ENCODE data around the gene RARS2.

The RARS2 gene

GRCh38 chr6:87574237-87574804, 15.5 kb downstream of the RARS2 start:
- DNase-seq (ENCODE audit: extremely low read depth in 1 of 2, low read depth in 1 of 2): no peak

- no peak for DNase-seq (ENCODE audit: extremely low read depth in 1 of 2, low read depth in 1 of 2)
Measured at GRCh38 chr6:87573307-87574024, 16.3 kb downstream of the RARS2 start.

- no peak for DNase-seq (ENCODE audit: extremely low read depth in 1 of 2, low read depth in 1 of 2)
Measured at GRCh38 chr6:87572883-87573282, 16.9 kb downstream of the RARS2 start.

- DNase-seq (ENCODE audit: extremely low read depth in 1 of 2, low read depth in 1 of 2): no peak
Measured at GRCh38 chr6:87572021-87572420, 17.8 kb downstream of the RARS2 start.

GRCh38 chr6:87561017-87561416, 28.8 kb downstream of the RARS2 start:
- no peak for DNase-seq (ENCODE audit: extremely low read depth in 1 of 2, low read depth in 1 of 2)

GRCh38 chr6:87558446-87558845, 31.3 kb downstream of the RARS2 start:
- no peak for DNase-seq (ENCODE audit: extremely low read depth in 1 of 2, low read depth in 1 of 2)

- DNase-seq (ENCODE audit: extremely low read depth in 1 of 2, low read depth in 1 of 2): no peak
Measured at GRCh38 chr6:87555506-87555905, 34.3 kb downstream of the RARS2 start.

- no peak for DNase-seq (ENCODE audit: extremely low read depth in 1 of 2, low read depth in 1 of 2)
Measured at GRCh38 chr6:87553159-87553765, 36.5 kb downstream of the RARS2 start.

GRCh38 chr6:87551799-87552198, 38.0 kb downstream of the RARS2 start:
- DNase-seq (ENCODE audit: extremely low read depth in 1 of 2, low read depth in 1 of 2): no peak

- DNase-seq (ENCODE audit: extremely low read depth in 1 of 2, low read depth in 1 of 2): no peak
Measured at GRCh38 chr6:87544474-87544735, 45.4 kb downstream of the RARS2 start.

- no peak for DNase-seq (ENCODE audit: extremely low read depth in 1 of 2, low read depth in 1 of 2)
Measured at GRCh38 chr6:87543696-87544473, 45.9 kb downstream of the RARS2 start.

GRCh38 chr6:87541744-87542143, 48.0 kb downstream of the RARS2 start:
- no peak for DNase-seq (ENCODE audit: extremely low read depth in 1 of 2, low read depth in 1 of 2)

GRCh38 chr6:87541041-87541440, 48.7 kb downstream of the RARS2 start:
- no peak for DNase-seq (ENCODE audit: extremely low read depth in 1 of 2, low read depth in 1 of 2)

- DNase-seq (ENCODE audit: extremely low read depth in 1 of 2, low read depth in 1 of 2): no peak
Measured at GRCh38 chr6:87540539-87540938, 49.2 kb downstream of the RARS2 start.

- no peak for DNase-seq (ENCODE audit: extremely low read depth in 1 of 2, low read depth in 1 of 2)
Measured at GRCh38 chr6:87539554-87539953, 50.2 kb downstream of the RARS2 start.

- DNase-seq (ENCODE audit: extremely low read depth in 1 of 2, low read depth in 1 of 2): no peak
Measured at GRCh38 chr6:87538510-87539260, 51.1 kb downstream of the RARS2 start.

- DNase-seq (ENCODE audit: extremely low read depth in 1 of 2, low read depth in 1 of 2): no peak
Measured at GRCh38 chr6:87534377-87535047, 55.3 kb downstream of the RARS2 start.

GRCh38 chr6:87529221-87529620, 60.6 kb downstream of the RARS2 start:
- no peak for DNase-seq (ENCODE audit: extremely low read depth in 1 of 2, low read depth in 1 of 2)

- DNase-seq (ENCODE audit: extremely low read depth in 1 of 2, low read depth in 1 of 2): no peak
Measured at GRCh38 chr6:87522686-87523085, 67.1 kb downstream of the RARS2 start.

GRCh38 chr6:87518453-87518852, 71.3 kb downstream of the RARS2 start:
- no peak for DNase-seq (ENCODE audit: extremely low read depth in 1 of 2, low read depth in 1 of 2)

GRCh38 chr6:87514831-87515230, 75.0 kb downstream of the RARS2 start:
- DNase-seq (ENCODE audit: extremely low read depth in 1 of 2, low read depth in 1 of 2): no peak
